Right cardiac atrium (tissue), 5 donors: ENCODE data around the gene FNDC3B. TPM values are rescaled to one million over a fixed set of nuclear protein-coding genes. Genes with fewer than 3 reads are reported as not detected.
"Not testable (repeated sequence)": the region's sequence is repeated elsewhere in the genome, so short reads cannot be mapped to it uniquely, and the experiment has no call there.

Source experiments
- ATAC-seq, 2 donors: fragments of 200-7000 bp; cut with Tn5 transposase; one replicate each; pipeline versions ENCODE4 v1.8.0 to v1.9.1; 2020; ENCODE audit warnings: moderate library complexity in 2 of 2, mild to moderate bottlenecking in 1 of 2
- DNase-seq, 3 donors: peaks; one replicate each; pipeline ENCODE4 v3.0.0-alpha.2; 2020
- H3K27ac ChIP-seq: one replicate; pipeline ENCODE4 v1.5.1; 2013; ENCODE audit warnings: mild to moderate bottlenecking, low read length, control low read depth, moderate library complexity
- H3K27me3 ChIP-seq: one replicate; pipeline ENCODE4 v1.6.1; 2013; ENCODE audit not compliant: control insufficient read depth, insufficient read depth
- H3K4me1 ChIP-seq: one replicate; pipeline ENCODE4 v1.6.1; 2013; ENCODE audit warnings: low read length; ENCODE audit not compliant: control insufficient read depth, insufficient read depth
- H3K4me3 ChIP-seq: one replicate; pipeline ENCODE4 v1.5.1; 2013; ENCODE audit warnings: low read length, control low read depth
- H3K9me3 ChIP-seq: one replicate; pipeline ENCODE4 v1.6.1; 2013; ENCODE audit warnings: low read length; ENCODE audit not compliant: control insufficient read depth
- WGBS: extraction: QIAGEN DNeasy Blood & Tissue Kit; methylation state at CpG from one replicate; pipeline ENCODE4 v1.1.7; 2013; 5-methylcytosine and 5-hydroxymethylcytosine counted together
- intact Hi-C, 4 donors: fragments of 100-400 bp; cut with DNase I; formaldehyde crosslinking; loops; one replicate each; pipeline versions ENCODE4 v1.11.0 to v1.14.0; 2022 to 2023
- polyA plus RNA-seq: library from polyadenylated mRNA; stranded (reverse); fragments of 200-250 nt; gene quantifications from one replicate; pipeline ENCODE4 v1.2.3, GENCODE V29; 2013
- total RNA-seq, 4 donors: library from RNA; stranded (reverse); fragmentation: NEBNext Ultra II Directional; extraction: Animal tissue kit (Norgen Biotek cat#: 25700); gene quantifications; one replicate each; pipeline ENCODE4 v1.2.1, GENCODE V29; 2021
- donor health status: healthy with polysubstance abuse.
- donor health status: DM: no; HTN: yes; CAD: no.
- donor health status: DM: no; HTN: no; CAD: no.
- donor health status: DM: no; HTN: yes; CAD: no; lungs with severe emphysema.
- donor health status: DM: yes; HTN: yes; CAD: no.

The FNDC3B gene
- total and polyA plus RNA-seq, 5 donors: 15.8 to 117 (median 83.0) TPM

DNA sequence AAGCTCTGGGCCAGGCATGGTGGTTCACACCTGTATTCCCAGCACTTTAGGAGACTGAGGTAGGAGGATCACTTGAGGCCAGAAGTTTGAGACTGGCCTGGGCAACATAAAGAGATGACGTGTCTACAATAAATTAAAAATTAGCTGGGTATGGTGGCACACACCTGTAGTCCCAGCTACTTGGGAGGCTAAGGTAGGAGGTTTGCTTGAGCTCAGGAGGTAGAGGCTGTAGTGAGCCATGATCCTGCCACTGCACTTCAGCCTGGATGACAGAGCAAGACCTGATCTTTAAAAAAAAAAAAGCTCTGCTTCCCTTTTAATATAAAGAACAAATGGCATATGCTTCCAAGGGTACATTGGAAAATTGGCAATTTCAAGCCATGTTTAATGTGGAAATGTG is 46.7 kb downstream of the FNDC3B start:
- Histone ChIP-seq H3K4me1 (peaks cover 14% of the 10 kb centered on the region), H3K4me3 (no peak overlapping the region), H3K27me3 (no peaks in the 10 kb centered on the region), H3K9me3 (no peaks in the 10 kb centered on the region), H3K27ac (no peak overlapping the region)
- intact Hi-C loops: no loop called here
- WGBS: 98% methylated on average over 1 of the region's 1 CpG
- ATAC-seq (no peak), DNase-seq (no peak)

DNA sequence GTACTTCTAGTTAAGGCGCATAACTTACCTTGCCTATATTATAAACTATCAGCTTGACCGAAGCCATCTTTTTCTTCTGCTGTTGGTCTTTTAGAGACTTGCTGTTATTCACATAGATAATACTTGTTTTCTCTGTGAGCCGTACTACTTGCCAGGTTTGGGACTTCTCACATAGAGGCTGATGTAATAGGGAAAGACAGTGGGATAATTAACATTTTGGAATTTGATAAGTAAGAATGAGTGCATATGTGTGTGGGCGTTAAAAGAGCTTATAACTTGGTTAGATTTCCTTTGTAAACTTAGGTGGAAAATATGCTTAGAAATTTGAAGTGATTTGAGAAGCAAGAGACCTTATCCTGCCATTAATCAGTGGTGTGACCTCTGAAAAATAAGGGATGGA is 47.8 kb downstream of the FNDC3B start:
- peaks cover 13% of the 10 kb centered on the region for H3K4me1 ChIP-seq
- intact Hi-C loops: no loop called here
- no peaks in the 10 kb centered on the region for H3K27me3 ChIP-seq
- no peak overlapping the region for H3K4me3 ChIP-seq
- 60% methylated on average over 4 of the region's 4 CpGs for WGBS
- ATAC-seq: no peak
- DNase-seq: no peak
- H3K9me3 ChIP-seq: no peaks in the 10 kb centered on the region
- no peak overlapping the region for H3K27ac ChIP-seq

- ATAC-seq (no peak), DNase-seq (no peak)
- intact Hi-C loops: no loop called here
- Histone ChIP-seq H3K4me3 (no peak overlapping the region), H3K27ac (no peak overlapping the region), H3K27me3 (no peaks in the 10 kb centered on the region), H3K9me3 (no peaks in the 10 kb centered on the region), H3K4me1 (peaks cover 10% of the 10 kb centered on the region)
- WGBS: 63% methylated on average over 7 of the region's 7 CpGs
These were observed 48.5 kb downstream of the FNDC3B start for GRCh38 chr3:172087602-172088580.

DNA sequence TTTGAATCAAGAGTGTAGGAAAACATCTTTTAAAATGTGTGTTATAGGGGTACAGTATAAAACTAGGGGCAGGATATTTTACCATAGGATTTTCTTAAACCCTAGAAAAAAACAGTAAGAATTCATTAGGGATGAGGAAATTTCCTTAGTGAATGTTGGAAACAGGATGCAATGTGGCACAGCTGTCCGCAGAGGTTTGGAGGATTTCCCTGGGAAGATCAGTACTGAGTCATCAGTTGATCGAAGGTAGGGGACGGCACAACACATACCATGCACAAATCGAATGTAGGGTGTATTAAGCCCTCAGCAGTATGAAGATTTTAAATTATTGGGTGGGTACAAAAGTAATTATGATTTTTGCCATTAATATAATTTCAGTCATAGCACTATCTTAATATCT is 49.9 kb downstream of the FNDC3B start:
- peak in 1 of 2 donors; percentile 31 for ATAC-seq
- H3K27ac ChIP-seq: no peak overlapping the region
- no peak overlapping the region for H3K4me3 ChIP-seq
- WGBS: 48% methylated on average over 4 of the region's 4 CpGs
- no peaks in the 10 kb centered on the region for H3K9me3 ChIP-seq
- intact Hi-C loops: no loop called here
- peaks cover 8% of the 10 kb centered on the region for H3K4me1 ChIP-seq
- no peak for DNase-seq
- H3K27me3 ChIP-seq: no peaks in the 10 kb centered on the region

GRCh38 chr3:172090035-172090434 is 50.7 kb downstream of the FNDC3B start:
- Histone ChIP-seq H3K27ac (peak overlapping the region; percentile 27), H3K4me1 (peaks cover 8% of the 10 kb centered on the region), H3K4me3 (no peak overlapping the region), H3K27me3 (no peaks in the 10 kb centered on the region), H3K9me3 (no peaks in the 10 kb centered on the region)
- intact Hi-C loops: no loop called here
- 61% methylated on average over 4 of the region's 4 CpGs for WGBS
- DNase-seq (no peak), ATAC-seq (no peak)

DNA sequence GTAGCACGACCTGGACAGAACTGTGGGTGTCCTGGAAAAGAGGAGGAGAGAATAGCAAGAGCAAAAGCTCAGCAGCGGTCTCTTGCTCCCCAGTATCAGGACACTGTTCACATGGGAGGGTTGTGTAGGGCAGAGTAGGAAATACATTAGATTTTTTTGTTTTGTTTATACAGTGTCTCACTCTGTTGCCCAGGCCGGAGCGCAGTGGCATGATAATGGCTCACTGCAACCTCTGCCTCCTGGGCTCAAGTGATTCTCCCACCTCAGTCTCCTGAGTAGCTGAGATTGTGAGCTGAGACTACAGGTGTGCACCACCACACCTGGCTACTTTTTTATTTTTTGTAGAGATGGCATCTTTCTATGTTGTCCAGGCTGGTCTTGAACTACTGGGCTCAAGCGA is 53.3 kb downstream of the FNDC3B start:
- H3K27ac ChIP-seq: no peak overlapping the region
- WGBS: 95% methylated on average over 5 of the region's 5 CpGs
- intact Hi-C loops: no loop called here

GRCh38 chr3:172093581-172094443 is 54.4 kb downstream of the FNDC3B start:
- H3K4me3 ChIP-seq, H3K4me1 ChIP-seq, intact Hi-C loops, DNase-seq, H3K9me3 ChIP-seq, H3K27ac ChIP-seq, H3K27me3 ChIP-seq, ATAC-seq: not testable (repeated sequence)
- 96% methylated on average over 10 of the region's 13 CpGs for WGBS

More for the DNA sequence above, 53.3 kb downstream of the FNDC3B start:
- DNase-seq: no peak
- Histone ChIP-seq H3K4me3 (no peak overlapping the region), H3K27me3 (no peaks in the 10 kb centered on the region), H3K4me1 (peaks cover 8% of the 10 kb centered on the region), H3K9me3 (no peaks in the 10 kb centered on the region)
- no peak for ATAC-seq

DNA sequence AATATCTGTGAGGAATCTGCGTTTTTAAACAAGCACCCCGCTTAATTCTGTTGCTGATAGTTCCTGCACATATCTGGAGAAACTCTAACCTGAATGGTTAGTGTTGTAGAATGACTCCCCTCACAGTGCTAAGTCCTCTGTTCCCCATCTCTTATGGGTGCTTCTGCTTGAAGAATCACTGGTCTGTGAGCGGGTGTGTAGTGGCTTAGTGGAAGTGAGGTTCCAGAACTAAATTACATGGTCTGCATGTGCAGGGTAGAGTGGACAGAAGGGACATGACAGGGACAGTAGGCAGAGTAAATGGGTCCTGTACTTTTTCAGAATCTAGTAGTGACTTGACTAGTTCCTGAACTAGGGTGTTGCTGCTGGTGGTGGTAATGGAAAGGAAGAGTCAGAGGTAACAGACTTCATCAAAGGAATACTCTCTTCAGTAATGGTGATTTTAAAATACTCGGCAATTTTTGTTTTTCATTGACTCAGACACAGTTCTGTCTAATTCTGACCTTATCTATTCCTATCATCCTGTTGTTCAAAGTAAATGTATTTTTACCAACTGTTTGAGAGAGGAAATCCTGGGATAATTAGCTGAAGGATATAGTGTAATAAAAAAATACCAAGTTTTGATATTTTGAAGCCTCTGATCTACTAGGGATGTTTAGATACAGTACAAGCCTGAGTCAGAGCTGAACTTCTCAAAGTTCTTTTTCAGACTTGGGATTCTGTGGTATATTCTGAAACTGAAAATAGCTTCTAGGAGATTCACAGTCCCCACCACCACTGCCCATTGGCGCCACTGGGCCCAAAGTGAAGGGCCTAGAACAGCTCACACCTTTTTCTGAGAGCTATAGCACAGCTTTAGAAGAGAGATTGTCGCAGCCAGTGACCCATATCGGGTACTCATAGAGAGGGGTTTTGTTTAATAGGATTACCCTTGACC is 55.5 kb downstream of the FNDC3B start:
- peak; percentile 28 to 34 for ATAC-seq
- intact Hi-C loops: no loop called here
- H3K4me3 ChIP-seq: no peak overlapping the region
- DNase-seq: peak in 1 of 3 donors; percentile 53
- H3K4me1 ChIP-seq: peaks cover 10% of the 10 kb centered on the region
- no peaks in the 10 kb centered on the region for H3K27me3 ChIP-seq
- 78% methylated on average over 7 of the region's 7 CpGs for WGBS
- no peaks in the 10 kb centered on the region for H3K9me3 ChIP-seq
- H3K27ac ChIP-seq: peak overlapping the region; percentile 12

DNA sequence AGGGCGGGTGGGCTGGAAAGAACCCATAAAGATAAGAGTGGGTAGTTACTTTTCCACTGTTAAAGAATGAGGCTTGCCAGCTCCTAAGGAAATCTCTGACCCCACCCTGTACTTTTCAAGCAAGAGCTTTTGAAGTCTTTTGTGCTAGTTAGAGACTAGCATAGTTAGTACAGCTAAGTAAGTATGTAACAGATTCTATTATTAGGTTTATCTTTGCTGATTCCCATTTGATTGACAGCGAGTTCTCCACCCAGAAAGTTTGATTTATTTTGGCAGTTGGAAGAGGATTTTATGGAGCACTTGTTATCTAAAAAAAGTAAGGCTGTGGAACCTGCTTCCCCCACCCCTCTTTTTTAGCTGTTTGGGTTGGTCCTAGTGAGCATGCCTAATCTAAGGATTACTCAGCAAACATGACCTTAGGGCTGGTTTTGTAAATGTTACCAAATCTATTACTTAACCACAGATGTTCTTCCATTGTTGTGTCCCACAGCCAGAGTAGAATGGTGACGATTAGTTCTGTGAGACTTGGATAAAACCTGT is 57.6 kb downstream of the FNDC3B start:
- Histone ChIP-seq H3K27me3 (no peaks in the 10 kb centered on the region), H3K4me1 (peaks cover 7% of the 10 kb centered on the region), H3K27ac (peak overlapping the region; percentile 68), H3K4me3 (no peak overlapping the region), H3K9me3 (no peaks in the 10 kb centered on the region)
- no peak for DNase-seq
- intact Hi-C loops: no loop called here
- peak; percentile 80 to 91 for ATAC-seq
- WGBS: 30% methylated on average over 3 of the region's 3 CpGs

GRCh38 chr3:172097585-172097984 is 58.2 kb downstream of the FNDC3B start:
- intact Hi-C loops: no loop called here
- ATAC-seq (no peak), DNase-seq (no peak)
- no peak overlapping the region for H3K27ac ChIP-seq
- no peak overlapping the region for H3K4me3 ChIP-seq
- no peaks in the 10 kb centered on the region for H3K9me3 ChIP-seq
- WGBS: 89% methylated on average over 1 of the region's 1 CpG
- peaks cover 9% of the 10 kb centered on the region for H3K4me1 ChIP-seq
- no peaks in the 10 kb centered on the region for H3K27me3 ChIP-seq
